DMS53 treated with DMSO at 0.1 percent for 48 hours (cell line): ENCODE results near the gene HBG1.

Experiments used
- DNase-seq: peaks from one replicate; lab custom pipeline; 2025; ENCODE audit not compliant: unreplicated experiment; lab: John Stamatoyannopoulos, UW

HBG1 gene

DNA sequence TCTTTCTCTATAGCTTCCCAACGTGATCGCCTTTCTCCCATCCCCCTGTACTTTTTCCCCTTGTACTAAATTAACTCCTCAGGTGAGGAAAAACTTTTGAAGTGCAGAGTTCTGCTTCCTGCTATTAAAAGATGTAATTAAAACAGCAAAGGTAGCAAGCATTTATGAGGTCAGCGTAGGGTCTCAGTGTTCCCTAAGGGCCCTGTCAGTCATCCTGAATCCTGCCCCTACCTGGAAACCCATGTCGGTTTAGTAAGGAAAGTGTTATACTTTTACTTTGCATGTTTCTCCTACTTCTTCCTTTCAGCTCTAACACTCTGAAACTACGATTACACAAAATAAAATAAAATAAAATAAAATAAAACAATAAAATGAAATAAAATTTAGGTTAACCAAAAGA, 21.5 kb downstream of the HBG1 start:
- DNase-seq, result no peak

GRCh38 chr11:5227681-5228080, 22.0 kb downstream of the HBG1 start:
- DNase-seq, result no peak

DNA sequence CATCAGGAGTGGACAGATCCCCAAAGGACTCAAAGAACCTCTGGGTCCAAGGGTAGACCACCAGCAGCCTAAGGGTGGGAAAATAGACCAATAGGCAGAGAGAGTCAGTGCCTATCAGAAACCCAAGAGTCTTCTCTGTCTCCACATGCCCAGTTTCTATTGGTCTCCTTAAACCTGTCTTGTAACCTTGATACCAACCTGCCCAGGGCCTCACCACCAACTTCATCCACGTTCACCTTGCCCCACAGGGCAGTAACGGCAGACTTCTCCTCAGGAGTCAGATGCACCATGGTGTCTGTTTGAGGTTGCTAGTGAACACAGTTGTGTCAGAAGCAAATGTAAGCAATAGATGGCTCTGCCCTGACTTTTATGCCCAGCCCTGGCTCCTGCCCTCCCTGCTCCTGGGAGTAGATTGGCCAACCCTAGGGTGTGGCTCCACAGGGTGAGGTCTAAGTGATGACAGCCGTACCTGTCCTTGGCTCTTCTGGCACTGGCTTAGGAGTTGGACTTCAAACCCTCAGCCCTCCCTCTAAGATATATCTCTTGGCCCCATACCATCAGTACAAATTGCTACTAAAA, 22.8 kb downstream of the HBG1 start, which contains the start of gene HBB:
TSS of gene HBB (minus strand) at position 340 of the 579 bp plus-strand sequence. CDS start at position 290, 50 bp downstream.
- no peak for DNase-seq

DNA sequence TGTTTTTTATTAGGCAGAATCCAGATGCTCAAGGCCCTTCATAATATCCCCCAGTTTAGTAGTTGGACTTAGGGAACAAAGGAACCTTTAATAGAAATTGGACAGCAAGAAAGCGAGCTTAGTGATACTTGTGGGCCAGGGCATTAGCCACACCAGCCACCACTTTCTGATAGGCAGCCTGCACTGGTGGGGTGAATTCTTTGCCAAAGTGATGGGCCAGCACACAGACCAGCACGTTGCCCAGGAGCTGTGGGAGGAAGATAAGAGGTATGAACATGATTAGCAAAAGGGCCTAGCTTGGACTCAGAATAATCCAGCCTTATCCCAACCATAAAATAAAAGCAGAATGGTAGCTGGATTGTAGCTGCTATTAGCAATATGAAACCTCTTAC, 24.2 kb downstream of the HBG1 start:
- no peak for DNase-seq

DNA sequence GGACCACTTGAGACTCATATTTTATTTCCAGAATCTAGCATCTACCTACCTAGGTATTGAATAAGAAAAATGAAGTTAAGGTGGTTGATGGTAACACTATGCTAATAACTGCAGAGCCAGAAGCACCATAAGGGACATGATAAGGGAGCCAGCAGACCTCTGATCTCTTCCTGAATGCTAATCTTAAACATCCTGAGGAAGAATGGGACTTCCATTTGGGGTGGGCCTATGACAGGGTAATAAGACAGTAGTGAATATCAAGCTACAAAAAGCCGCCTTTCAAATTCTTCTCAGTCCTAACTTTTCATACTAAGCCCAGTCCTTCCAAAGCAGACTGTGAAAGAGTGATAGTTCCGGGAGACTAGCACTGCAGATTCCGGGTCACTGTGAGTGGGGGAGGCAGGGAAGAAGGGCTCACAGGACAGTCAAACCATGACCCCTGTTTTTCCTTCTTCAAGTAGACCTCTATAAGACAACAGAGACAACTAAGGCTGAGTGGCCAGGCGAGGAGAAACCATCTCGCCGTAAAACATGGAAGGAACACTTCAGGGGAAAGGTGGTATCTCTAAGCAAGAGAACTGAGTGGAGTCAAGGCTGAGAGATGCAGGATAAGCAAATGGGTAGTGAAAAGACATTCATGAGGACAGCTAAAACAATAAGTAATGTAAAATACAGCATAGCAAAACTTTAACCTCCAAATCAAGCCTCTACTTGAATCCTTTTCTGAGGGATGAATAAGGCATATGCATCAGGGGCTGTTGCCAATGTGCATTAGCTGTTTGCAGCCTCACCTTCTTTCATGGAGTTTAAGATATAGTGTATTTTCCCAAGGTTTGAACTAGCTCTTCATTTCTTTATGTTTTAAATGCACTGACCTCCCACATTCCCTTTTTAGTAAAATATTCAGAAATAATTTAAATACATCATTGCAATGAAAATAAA, 24.8 kb downstream of the HBG1 start:
- no peak for DNase-seq

DNA sequence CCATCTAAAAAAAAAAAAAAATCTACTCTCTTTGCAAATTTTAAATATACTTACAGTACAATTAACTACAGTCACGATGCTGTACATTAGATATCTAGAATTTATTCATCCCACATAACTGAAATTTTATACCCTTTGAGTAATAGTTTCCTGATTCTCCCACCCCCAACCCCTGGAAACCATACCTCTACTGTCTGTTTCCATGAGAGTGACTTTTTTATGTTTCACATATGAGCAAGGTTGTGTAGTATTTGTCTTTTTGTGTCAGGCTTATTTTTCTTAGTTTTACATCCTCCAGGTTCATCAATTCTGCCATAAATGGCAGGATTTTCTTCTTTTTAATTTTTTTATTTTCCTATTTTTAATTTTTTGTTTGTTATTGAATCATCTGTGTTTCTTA, 26.0 kb downstream of the HBG1 start:
- DNase-seq, result no peak

DNA sequence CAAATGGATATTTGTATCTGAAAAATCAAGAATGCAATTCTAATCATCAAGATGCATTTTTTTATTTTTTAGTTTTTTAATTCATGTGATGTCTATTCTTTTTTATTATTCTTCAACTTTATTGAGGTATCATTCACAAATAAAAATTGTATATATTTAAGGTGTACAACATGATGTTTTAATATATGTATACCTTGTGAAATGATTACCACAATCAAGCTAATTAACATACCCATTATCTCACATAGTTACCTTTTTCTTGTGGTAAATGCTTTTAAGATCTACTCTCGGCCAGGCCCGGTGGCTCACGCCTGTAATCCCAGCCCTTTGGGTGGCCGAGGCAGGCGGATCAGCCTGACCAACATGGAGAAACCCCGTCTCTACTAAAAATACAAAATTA, 26.5 kb downstream of the HBG1 start:
- no peak for DNase-seq

- DNase-seq, result no peak
Measured at GRCh38 chr11:5210376-5210885, 39.2 kb downstream of the HBG1 start.

DNA sequence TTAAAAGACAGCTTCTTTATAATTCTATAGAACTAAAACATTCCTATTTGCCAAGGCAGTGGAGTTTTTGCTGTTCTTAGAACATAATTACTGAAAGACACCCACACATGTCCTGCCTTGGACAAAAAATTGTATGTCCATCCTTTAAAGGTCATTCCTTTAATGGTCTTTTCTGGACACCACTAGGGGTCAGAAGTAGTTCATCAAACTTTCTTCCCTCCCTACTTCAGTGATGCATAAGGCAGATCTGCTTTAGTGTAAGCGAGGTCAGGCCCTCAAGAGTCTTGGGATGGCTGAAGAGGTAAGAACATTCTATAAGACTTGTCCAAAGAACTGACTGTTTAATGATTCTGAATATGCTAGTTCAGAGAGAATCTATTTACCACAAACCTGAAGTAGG, 44.9 kb downstream of the HBG1 start:
- peak; percentile 81 for DNase-seq

- DNase-seq, result no peak
Measured at GRCh38 chr11:5203366-5203765, 46.3 kb downstream of the HBG1 start.

DNA sequence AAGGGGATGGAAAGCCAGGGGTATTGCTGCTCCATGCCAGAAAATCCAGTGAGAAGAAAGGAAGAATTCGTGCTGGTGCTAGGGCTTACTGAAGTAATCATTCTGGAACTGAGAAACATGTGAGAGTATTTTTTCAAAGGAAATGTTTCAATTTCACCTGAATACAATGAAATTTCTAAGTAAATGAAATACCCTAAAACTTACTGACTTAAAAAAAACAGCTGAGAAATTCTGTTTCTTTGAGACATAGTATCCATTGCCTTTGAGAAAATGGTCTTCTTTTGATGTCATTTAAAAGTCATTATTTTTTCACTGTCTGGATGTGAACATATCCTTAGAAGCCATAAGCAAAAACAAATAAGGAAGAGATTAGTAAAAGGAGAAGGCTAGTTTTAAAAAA, 49.1 kb downstream of the HBG1 start, which contains the start of gene OR51V1:
TSS of gene OR51V1 (minus strand) at position 101 of the 400 bp plus-strand sequence. CDS start at position 101, 0 bp downstream.
- DNase-seq, result no peak

DNA sequence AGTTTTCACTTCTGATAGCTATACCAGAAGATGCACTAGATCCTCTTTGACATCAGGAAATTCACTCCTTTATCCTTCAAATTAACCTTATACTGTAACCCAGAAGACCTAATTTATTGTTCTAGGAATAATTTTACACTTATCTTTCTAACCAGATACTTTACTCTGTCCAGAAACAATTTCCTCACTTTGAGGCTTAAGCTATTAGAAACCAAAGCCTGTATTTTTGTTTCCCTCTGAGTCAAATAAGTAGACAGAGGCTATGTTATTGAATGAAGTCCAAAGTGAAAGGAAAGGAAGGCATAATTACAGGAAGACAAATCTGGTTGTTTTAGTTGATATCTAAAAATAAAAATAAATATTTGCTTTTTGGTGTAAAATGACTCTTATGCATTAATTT, 51.4 kb downstream of the HBG1 start:
- no peak for DNase-seq
